22Rv1 (cell line): ENCODE data around the gene NME7.

Source experiments
- CTCF ChIP-seq: fragments of 450-650 bp; IDR thresholded peaks from 2 replicates; pipeline ENCODE4 v1.5.1; 2017; ENCODE audit warnings: mild to moderate bottlenecking
- ZFX ChIP-seq: fragments of 450-650 bp; IDR thresholded peaks from 2 replicates; pipeline ENCODE4 v1.6.1; 2017; ENCODE audit warnings: antibody characterized with exemption, borderline replicate concordance

- no peak for TF ChIP-seq CTCF
- TF ChIP-seq ZFX = no peak
Measured at GRCh38 chr1:169148472-169149252, 218.9 kb downstream of the NME7 start.
